Osteoblast (primary cell): Measurements from ENCODE around the gene RNF130. TPM values are rescaled to one million over a fixed set of nuclear protein-coding genes. Genes with fewer than 3 reads are reported as not detected.

Experiments
- DNase-seq: peaks from one replicate; pipeline ENCODE4 v3.0.0; 2011; ENCODE audit warnings: low spot score, mixed read lengths; ENCODE audit not compliant: insufficient read length; ENCODE audit errors: missing footprints
- H2AFZ ChIP-seq: 2 replicates; pipeline ENCODE4 v1.6.0; 2011; ENCODE audit warnings: mild to moderate bottlenecking, low read length
- H3K27ac ChIP-seq: 2 replicates; pipeline ENCODE4 v1.5.1; 2011; ENCODE audit warnings: mild to moderate bottlenecking, low read depth, low read length, moderate library complexity
- H3K27me3 ChIP-seq: 2 replicates; pipeline ENCODE4 v1.6.0; 2012; ENCODE audit warnings: mild to moderate bottlenecking, control low read depth, inconsistent platforms, low read length, moderate library complexity; ENCODE audit not compliant: insufficient read depth
- H3K36me3 ChIP-seq: 2 replicates; pipeline ENCODE4 v1.5.1; 2011; ENCODE audit warnings: mild to moderate bottlenecking, low read length, control low read depth, moderate library complexity; ENCODE audit not compliant: insufficient read depth
- H3K4me1 ChIP-seq: 2 replicates; pipeline ENCODE4 v1.5.1; 2011; ENCODE audit warnings: mild to moderate bottlenecking, low read length, control low read depth, moderate library complexity; ENCODE audit not compliant: insufficient read depth
- H3K4me2 ChIP-seq: 2 replicates; pipeline ENCODE4 v1.6.0; 2011; ENCODE audit warnings: mild to moderate bottlenecking, low read length; ENCODE audit not compliant: insufficient read depth
- H3K4me3 ChIP-seq: fragments of 200-600 bp; sonication (generic); 3 replicates; pipeline ENCODE4 v1.5.1; 2012; ENCODE audit warnings: mild to moderate bottlenecking, low read length, inconsistent platforms; ENCODE audit not compliant: insufficient read depth
- H3K79me2 ChIP-seq: 2 replicates; pipeline ENCODE4 v1.6.0; 2012; ENCODE audit warnings: mild to moderate bottlenecking, low read length, control low read depth, inconsistent platforms; ENCODE audit not compliant: insufficient read depth
- H3K9me3 ChIP-seq: 2 replicates; pipeline ENCODE4 v1.5.1; 2011; ENCODE audit warnings: low read depth, low read length, control low read depth
- H4K20me1 ChIP-seq: 2 replicates; pipeline ENCODE4 v1.6.0; 2012; ENCODE audit warnings: mild to moderate bottlenecking, low read length, control low read depth; ENCODE audit not compliant: insufficient read depth
- total RNA-seq: library from RNA; depleted of rRNA; stranded (reverse); fragments of >200 nt; gene quantifications from 2 replicates; pipeline ENCODE4 v1.2.3, GENCODE V29; 2012
- TF ChIP-seq, protein P1 (sequence below): IDR thresholded peaks from 2 replicates; pipeline ENCODE4 v1.5.1; 2011; ENCODE audit warnings: mild to moderate bottlenecking, low read depth, low read length, moderate library complexity; ENCODE audit errors: extremely low read depth

RNF130 gene
- total RNA-seq, 1 donor: 28.6 TPM

DNA sequence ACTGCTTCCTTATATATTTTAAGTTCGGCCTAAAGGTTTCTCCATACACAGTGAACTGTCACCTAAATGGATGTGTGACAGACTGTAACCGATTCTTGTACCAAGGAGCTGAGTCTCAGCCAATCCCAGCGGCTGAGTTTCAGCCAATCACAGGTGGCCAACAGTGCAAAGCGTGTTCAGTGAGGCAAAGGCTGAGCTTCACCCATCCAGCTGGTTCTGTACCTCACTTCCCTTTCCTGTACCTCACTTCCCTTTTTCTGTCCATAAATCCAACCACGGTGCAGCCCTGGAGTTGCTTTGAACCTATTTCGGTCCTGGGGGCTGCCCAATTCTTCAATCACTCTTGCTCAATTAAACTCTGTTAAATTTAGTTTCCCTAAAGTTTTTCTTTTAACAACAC lies 148.1 kb downstream of the RNF130 start:
- Histone ChIP-seq H3K27me3 (peaks cover 4% of the 10 kb centered on the region), H3K4me2 (no peak overlapping the region), H2AFZ (no peak overlapping the region), H3K9me3 (no peaks in the 10 kb centered on the region), H3K27ac (no peak overlapping the region), H3K79me2 (no peaks in the 10 kb centered on the region), H3K4me1 (no peaks in the 10 kb centered on the region), H4K20me1 (no peaks in the 10 kb centered on the region), H3K36me3 (no peaks in the 10 kb centered on the region), H3K4me3 (no peak overlapping the region)
- no peak for DNase-seq
- TF ChIP-seq, protein P1, sequence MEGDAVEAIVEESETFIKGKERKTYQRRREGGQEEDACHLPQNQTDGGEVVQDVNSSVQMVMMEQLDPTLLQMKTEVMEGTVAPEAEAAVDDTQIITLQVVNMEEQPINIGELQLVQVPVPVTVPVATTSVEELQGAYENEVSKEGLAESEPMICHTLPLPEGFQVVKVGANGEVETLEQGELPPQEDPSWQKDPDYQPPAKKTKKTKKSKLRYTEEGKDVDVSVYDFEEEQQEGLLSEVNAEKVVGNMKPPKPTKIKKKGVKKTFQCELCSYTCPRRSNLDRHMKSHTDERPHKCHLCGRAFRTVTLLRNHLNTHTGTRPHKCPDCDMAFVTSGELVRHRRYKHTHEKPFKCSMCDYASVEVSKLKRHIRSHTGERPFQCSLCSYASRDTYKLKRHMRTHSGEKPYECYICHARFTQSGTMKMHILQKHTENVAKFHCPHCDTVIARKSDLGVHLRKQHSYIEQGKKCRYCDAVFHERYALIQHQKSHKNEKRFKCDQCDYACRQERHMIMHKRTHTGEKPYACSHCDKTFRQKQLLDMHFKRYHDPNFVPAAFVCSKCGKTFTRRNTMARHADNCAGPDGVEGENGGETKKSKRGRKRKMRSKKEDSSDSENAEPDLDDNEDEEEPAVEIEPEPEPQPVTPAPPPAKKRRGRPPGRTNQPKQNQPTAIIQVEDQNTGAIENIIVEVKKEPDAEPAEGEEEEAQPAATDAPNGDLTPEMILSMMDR: no peak

DNA sequence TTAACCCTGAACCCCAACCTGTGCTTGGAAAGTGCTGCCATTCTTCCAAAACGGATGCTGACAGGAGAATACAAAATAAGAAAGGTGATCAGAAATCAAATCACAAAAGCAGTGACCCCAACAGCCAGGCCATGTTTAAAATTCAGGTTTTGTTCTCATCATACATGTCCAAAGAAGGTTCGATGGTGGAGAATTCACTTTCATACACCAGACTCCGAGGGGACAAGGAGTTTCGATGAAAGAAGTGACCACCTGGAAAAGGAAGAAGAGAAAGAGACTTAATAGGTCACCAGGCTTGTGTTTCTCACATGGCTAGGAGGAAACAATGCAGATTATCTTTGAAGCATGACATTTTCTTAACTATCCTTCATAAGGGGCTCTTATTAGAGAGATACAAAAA lies 151.4 kb downstream of the RNF130 start:
- H3K4me1 ChIP-seq: no peaks in the 10 kb centered on the region
- H3K27ac ChIP-seq: no peak overlapping the region
- no peaks in the 10 kb centered on the region for H3K36me3 ChIP-seq
- H4K20me1 ChIP-seq: no peaks in the 10 kb centered on the region
- H3K4me2 ChIP-seq: no peak overlapping the region
- H3K79me2 ChIP-seq: no peaks in the 10 kb centered on the region
- no peak overlapping the region for H2AFZ ChIP-seq
- no peak for DNase-seq
- H3K4me3 ChIP-seq: no peak overlapping the region
- TF ChIP-seq, protein P1: no peak
- H3K9me3 ChIP-seq: no peaks in the 10 kb centered on the region
- H3K27me3 ChIP-seq: peaks cover 4% of the 10 kb centered on the region

DNA sequence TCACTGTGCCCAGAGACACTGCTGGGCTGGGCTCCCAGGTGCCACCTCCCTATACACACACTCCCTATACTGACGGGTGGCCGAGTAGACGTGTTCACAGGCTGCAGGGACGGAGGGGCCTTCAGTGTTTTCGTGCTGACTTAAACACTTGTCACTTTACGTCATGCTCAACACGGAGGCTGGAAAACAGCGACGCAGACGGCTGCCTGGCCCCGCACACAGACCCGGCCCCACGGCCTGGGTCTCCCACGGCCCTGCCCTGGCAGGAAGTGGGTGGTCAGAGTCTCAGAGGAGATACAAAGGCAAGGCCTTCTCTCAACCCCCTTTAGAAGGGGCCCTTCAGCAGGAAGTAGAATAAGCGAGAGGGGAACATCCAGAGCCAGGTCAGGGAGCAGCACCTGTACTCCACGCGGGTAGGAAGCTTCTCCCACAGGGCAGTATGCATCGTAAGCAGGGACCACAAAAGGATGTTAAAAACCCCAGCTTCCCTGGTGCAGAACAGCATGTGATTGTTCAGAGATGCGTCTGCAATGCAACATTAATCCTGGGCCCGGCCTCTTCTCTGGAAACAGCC lies 152.0 kb downstream of the RNF130 start:
- Histone ChIP-seq H3K27me3 (peaks cover 4% of the 10 kb centered on the region), H3K79me2 (no peaks in the 10 kb centered on the region), H4K20me1 (no peaks in the 10 kb centered on the region), H3K4me2 (no peak overlapping the region), H3K27ac (no peak overlapping the region), H3K9me3 (no peaks in the 10 kb centered on the region), H2AFZ (no peak overlapping the region), H3K4me3 (no peak overlapping the region), H3K4me1 (no peaks in the 10 kb centered on the region), H3K36me3 (no peaks in the 10 kb centered on the region)
- TF ChIP-seq, protein P1: no peak
- peak; percentile 11 for DNase-seq

DNA sequence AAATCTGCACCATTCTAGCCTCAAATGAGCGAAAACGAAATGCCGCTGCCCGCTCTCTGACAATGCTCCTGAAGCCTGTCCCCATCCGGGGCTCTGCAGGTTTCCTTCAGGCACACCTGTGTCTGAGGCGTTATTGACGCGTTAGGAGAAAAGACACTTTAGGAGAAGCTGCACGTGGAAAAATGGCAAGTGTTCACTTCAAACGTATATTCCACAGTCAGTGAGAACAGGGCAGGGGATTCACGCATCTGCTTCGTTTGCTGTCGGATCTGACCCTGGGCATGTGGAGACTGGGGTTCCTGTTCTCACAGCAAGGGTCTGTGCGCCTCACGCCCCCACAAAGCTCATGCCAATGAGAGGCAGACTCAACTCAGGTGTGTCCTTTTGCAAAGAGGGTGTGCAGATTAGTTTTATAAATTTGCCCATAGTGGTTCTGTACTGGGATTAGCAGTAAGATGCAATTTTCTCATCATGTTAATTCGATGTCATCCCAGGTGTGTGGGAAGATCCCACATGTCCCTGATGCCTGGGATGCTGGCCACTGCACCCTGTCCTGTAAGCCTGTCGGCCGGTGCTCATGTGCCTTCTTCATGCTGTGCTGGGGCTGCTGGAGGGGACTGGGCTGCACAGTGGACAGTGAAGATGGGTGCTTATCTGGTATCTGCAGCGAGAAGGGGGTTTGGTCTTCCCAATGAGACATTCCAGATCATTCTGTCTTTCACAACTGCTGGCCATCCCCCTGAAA lies 152.6 kb downstream of the RNF130 start:
- H3K36me3 ChIP-seq: no peaks in the 10 kb centered on the region
- DNase-seq: peak; percentile 52
- no peaks in the 10 kb centered on the region for H4K20me1 ChIP-seq
- peaks cover 5% of the 10 kb centered on the region for H3K4me1 ChIP-seq
- no peak overlapping the region for H3K4me3 ChIP-seq
- no peaks in the 10 kb centered on the region for H3K79me2 ChIP-seq
- no peak overlapping the region for H3K4me2 ChIP-seq
- H3K9me3 ChIP-seq: no peaks in the 10 kb centered on the region
- H3K27me3 ChIP-seq: peaks cover 4% of the 10 kb centered on the region
- TF ChIP-seq, protein P1: no peak
- H3K27ac ChIP-seq: no peak overlapping the region
- no peak overlapping the region for H2AFZ ChIP-seq
